ENCODE data around the gene RTKN. TPM values are rescaled to one million over a fixed set of nuclear protein-coding genes. Genes with fewer than 3 reads are reported as not detected.
"Not testable (repeated sequence)": the region's sequence is repeated elsewhere in the genome, so short reads cannot be mapped to it uniquely, and the experiment has no call there.

The RTKN gene
- total RNA-seq, 1 donor from 2014 or later = 16.4 TPM

- ATAC-seq = no peak
- intact Hi-C loops (cut with DNase I) = no loop called here
- no peak for DNase-seq (ENCODE audit: missing footprints)
Observed at GRCh38 chr2:74462786-74463105, 21.0 kb upstream of the RTKN start.

- ATAC-seq (no peak), DNase-seq (ENCODE audit: missing footprints) (no peak)
- intact Hi-C loops (cut with DNase I) = no loop called here
Observed at GRCh38 chr2:74462054-74462785, 20.5 kb upstream of the RTKN start.

- DNase-seq (ENCODE audit: missing footprints) = no peak
- intact Hi-C loops (cut with DNase I) = no loop called here
Observed at GRCh38 chr2:74461187-74462053, 19.7 kb upstream of the RTKN start.

GRCh38 chr2:74460187-74460586, 18.4 kb upstream of the RTKN start:
- ATAC-seq; DNase-seq (ENCODE audit: missing footprints); intact Hi-C loops (cut with DNase I): not testable (repeated sequence)

More at GRCh38 chr2:74461187-74462053, 19.7 kb upstream of the RTKN start:
- ATAC-seq = no peak

GRCh38 chr2:74459503-74460118, 17.9 kb upstream of the RTKN start:
- ATAC-seq; DNase-seq (ENCODE audit: missing footprints); intact Hi-C loops (cut with DNase I): not testable (repeated sequence)

- ATAC-seq (no peak), DNase-seq (ENCODE audit: missing footprints) (no peak)
- intact Hi-C loops (cut with DNase I) = no loop called here
Observed at GRCh38 chr2:74458938-74459363, 17.2 kb upstream of the RTKN start.

GRCh38 chr2:74458132-74458937, 16.6 kb upstream of the RTKN start, which contains the start of gene WBP1:
TSS of gene WBP1 (plus strand) at chr2:74458438. CDS start at chr2:74458603, 165 bp downstream.
- ATAC-seq (peak; percentile 95), DNase-seq (ENCODE audit: missing footprints) (peak; percentile 100)
- intact Hi-C loops (cut with DNase I) = no loop called here

GRCh38 chr2:74457549-74458131, 15.9 kb upstream of the RTKN start:
- DNase-seq (ENCODE audit: missing footprints) (peak; percentile 82), ATAC-seq (peak; percentile 15)
- intact Hi-C loops (cut with DNase I) = no loop called here

- ATAC-seq = no peak
- no peak for DNase-seq (ENCODE audit: missing footprints)
- intact Hi-C loops (cut with DNase I) = no loop called here
Observed at GRCh38 chr2:74457129-74457548, 15.4 kb upstream of the RTKN start.

- DNase-seq (ENCODE audit: missing footprints) (peak; percentile 95), ATAC-seq (peak; percentile 68)
- intact Hi-C loops (cut with DNase I) = loop anchor here (2.0 kb wide), 1 partner anchor 28 kb away; the partner anchor contains the start of genes CCDC142 and TTC31
Observed at GRCh38 chr2:74454654-74455511, 13.1 kb upstream of the RTKN start, which contains the start of gene INO80B. TSS of gene INO80B (plus strand) at chr2:74455087. CDS start at chr2:74455117, 30 bp downstream.

- DNase-seq (ENCODE audit: missing footprints) (no peak), ATAC-seq (no peak)
- intact Hi-C loops (cut with DNase I) = no loop called here
Observed at GRCh38 chr2:74450570-74451190, 8.9 kb upstream of the RTKN start.

- ATAC-seq (no peak), DNase-seq (ENCODE audit: missing footprints) (no peak)
Observed at GRCh38 chr2:74448771-74449170, 7.0 kb upstream of the RTKN start.

GRCh38 chr2:74447230-74447999, 5.7 kb upstream of the RTKN start:
- ATAC-seq (no peak), DNase-seq (ENCODE audit: missing footprints) (no peak)
- intact Hi-C loops (cut with DNase I) = no loop called here

More at GRCh38 chr2:74448771-74449170, 7.0 kb upstream of the RTKN start:
- intact Hi-C loops (cut with DNase I) = no loop called here

GRCh38 chr2:74444498-74445318, 3.0 kb upstream of the RTKN start:
- DNase-seq (ENCODE audit: missing footprints) (no peak), ATAC-seq (no peak)
- intact Hi-C loops (cut with DNase I) = no loop called here

Data from Right ventricle myocardium inferior (tissue), 1 donor.